Panc1 (cell line): ENCODE data around the gene NCKAP5L. TPM values are rescaled to one million over a fixed set of nuclear protein-coding genes. Genes with fewer than 3 reads are reported as not detected.

Source experiments
- ATAC-seq: fragments of 200-7000 bp; cut with Tn5 transposase; 2 replicates; pipeline ENCODE4 v1.9.1; 2020; ENCODE audit warnings: mild to moderate bottlenecking, moderate library complexity
- BruUV-seq: library from RNA; stranded (reverse); fragments of 400-500 nt; replicated peaks from 2 replicates; lab custom pipeline; 2021; lab: Mats Ljungman, UMichigan
- CTCF ChIA-PET: fragments of 300-600 bp; sonication (Branson Sonifier 250); formaldehyde crosslinking; loops from one replicate; lab custom pipeline; 2022; ENCODE audit warnings: antibody characterized with exemption; lab: Charles Lee
- POLR2A ChIA-PET: fragments of 300-600 bp; sonication (Branson Sonifier 250); formaldehyde crosslinking; loops from one replicate; lab custom pipeline; 2022; ENCODE audit warnings: antibody characterized with exemption; lab: Charles Lee
- DNase-seq: peaks from one replicate; pipeline ENCODE4 v3.0.0-alpha.2; 2010; ENCODE audit warnings: low read depth, low spot score
- H3K27ac ChIP-seq: 2 replicates; pipeline ENCODE4 v1.5.1; 2011; ENCODE audit warnings: mild to moderate bottlenecking, low read length, inconsistent platforms
- H3K27me3 ChIP-seq: fragments of 200-500 bp; sonication (Bioruptor generic); 2 replicates; pipeline ENCODE4 v1.6.0; 2014; ENCODE audit warnings: low read length, inconsistent platforms; ENCODE audit not compliant: control insufficient read depth, insufficient read depth
- H3K36me3 ChIP-seq: fragments of 200-500 bp; sonication (Bioruptor generic); 2 replicates; pipeline ENCODE4 v1.5.1; 2014; ENCODE audit warnings: inconsistent platforms, mild to moderate bottlenecking, low read length, moderate library complexity; ENCODE audit not compliant: control insufficient read depth, insufficient read depth
- H3K4me1 ChIP-seq: 2 replicates; pipeline ENCODE4 v1.5.1; 2011; ENCODE audit warnings: inconsistent platforms, mild to moderate bottlenecking, low read length, moderate library complexity; ENCODE audit not compliant: control insufficient read depth, insufficient read depth
- H3K4me3 ChIP-seq, 2 experiments: 2 replicates each; pipeline ENCODE4 v1.5.1; 2011 to 2012; ENCODE audit warnings: low read depth in 2 of 2, low read length in 2 of 2, mild to moderate bottlenecking in 2 of 2, inconsistent platforms in 1 of 2, moderate library complexity in 1 of 2
- H3K9me3 ChIP-seq: fragments of 200-500 bp; sonication (Bioruptor generic); 2 replicates; pipeline ENCODE4 v1.5.1; 2014; ENCODE audit warnings: low read depth, mild to moderate bottlenecking, inconsistent platforms, low read length, moderate library complexity; ENCODE audit not compliant: control insufficient read depth, insufficient read depth
- POLR2AphosphoS5 ChIP-seq: IDR thresholded peaks from 2 replicates; pipeline ENCODE4 v1.6.1; 2012; ENCODE audit warnings: mild to moderate bottlenecking, low read depth, low read length, moderate library complexity
- REST ChIP-seq, 2 experiments: IDR thresholded peaks; 2 replicates each; pipeline ENCODE4 v1.6.1; 2011 to 2012; ENCODE audit warnings: low read depth in 2 of 2, control low read depth in 1 of 2, low read length in 1 of 2, mild to moderate bottlenecking in 1 of 2, moderate library complexity in 1 of 2; ENCODE audit not compliant: insufficient read depth in 1 of 2
- SIN3A ChIP-seq: IDR thresholded peaks from 2 replicates; pipeline ENCODE4 v1.6.1; 2012; ENCODE audit warnings: low read depth, mild to moderate bottlenecking, low read length, moderate library complexity, borderline replicate concordance; ENCODE audit not compliant: insufficient read depth
- TCF7L2 ChIP-seq: IDR thresholded peaks from 2 replicates; pipeline ENCODE4 v1.6.1; 2011; ENCODE audit warnings: mild to moderate bottlenecking, low read depth, low read length, inconsistent platforms
- in situ Hi-C: cut with HindIII; loops from 2 replicates; pipeline ENCODE4 v1.10.0; 2016; ENCODE audit warnings: low sequenced_read_pairs, low pct_unique_long_range_greater_than_20kb
- intact Hi-C: fragments of 100-400 bp; cut with micrococcal nuclease; formaldehyde crosslinking; loops from one replicate; pipeline ENCODE4 v1.10.0; 2022; ENCODE audit not compliant: unreplicated experiment
- total RNA-seq: library from RNA; stranded (reverse); gene quantifications from one replicate; pipeline ENCODE4 v1.2.1, GENCODE V29; 2021; ENCODE audit not compliant: unreplicated experiment
- TF ChIP-seq, protein P1 (sequence below): fragments of 450-650 bp; IDR thresholded peaks from 2 replicates; pipeline ENCODE4 v1.5.1; 2017; ENCODE audit warnings: mild to moderate bottlenecking

Gene NCKAP5L
- total RNA-seq, 1 experiment from 2014 or later: 17.3 TPM

- no peak for TF ChIP-seq TCF7L2
Observed at GRCh38 chr12:49874142-49874897, 46.1 kb upstream of the NCKAP5L start (continued).

GRCh38 chr12:49873361-49873934 is 45.2 kb upstream of the NCKAP5L start:
- no TSS peak for BruUV-seq
- in situ Hi-C loops: no loop called here
- POLR2A ChIA-PET: interaction anchor here (0.5 kb wide), 1 partner anchor 9 kb away, joined by 5 read pairs; no protein-coding TSS in a partner anchor
- no peak for TF ChIP-seq SIN3A
- no peak for TF ChIP-seq TCF7L2
- no peak for TF ChIP-seq POLR2AphosphoS5
- TF ChIP-seq REST (IDR thresholded peaks at IDR 0.05; ENCODE audit: insufficient read depth in 1 of 2, low read depth in 2 of 2, low read length in 1 of 2): no peak
- TF ChIP-seq, protein P1, sequence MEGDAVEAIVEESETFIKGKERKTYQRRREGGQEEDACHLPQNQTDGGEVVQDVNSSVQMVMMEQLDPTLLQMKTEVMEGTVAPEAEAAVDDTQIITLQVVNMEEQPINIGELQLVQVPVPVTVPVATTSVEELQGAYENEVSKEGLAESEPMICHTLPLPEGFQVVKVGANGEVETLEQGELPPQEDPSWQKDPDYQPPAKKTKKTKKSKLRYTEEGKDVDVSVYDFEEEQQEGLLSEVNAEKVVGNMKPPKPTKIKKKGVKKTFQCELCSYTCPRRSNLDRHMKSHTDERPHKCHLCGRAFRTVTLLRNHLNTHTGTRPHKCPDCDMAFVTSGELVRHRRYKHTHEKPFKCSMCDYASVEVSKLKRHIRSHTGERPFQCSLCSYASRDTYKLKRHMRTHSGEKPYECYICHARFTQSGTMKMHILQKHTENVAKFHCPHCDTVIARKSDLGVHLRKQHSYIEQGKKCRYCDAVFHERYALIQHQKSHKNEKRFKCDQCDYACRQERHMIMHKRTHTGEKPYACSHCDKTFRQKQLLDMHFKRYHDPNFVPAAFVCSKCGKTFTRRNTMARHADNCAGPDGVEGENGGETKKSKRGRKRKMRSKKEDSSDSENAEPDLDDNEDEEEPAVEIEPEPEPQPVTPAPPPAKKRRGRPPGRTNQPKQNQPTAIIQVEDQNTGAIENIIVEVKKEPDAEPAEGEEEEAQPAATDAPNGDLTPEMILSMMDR: no peak
- Histone ChIP-seq H3K4me1 (peaks cover 31% of the 10 kb centered on the region), H3K27me3 (no peaks in the 10 kb centered on the region), H3K9me3 (no peaks in the 10 kb centered on the region), H3K4me3 (no peak overlapping the region), H3K27ac (peak overlapping the region; percentile 68; the same call in 1 of the 2 replicates), H3K36me3 (no peaks in the 10 kb centered on the region)
- DNase-seq (no peak), ATAC-seq (no peak)
- CTCF ChIA-PET: no interaction called here
- intact Hi-C loops: no loop called here

DNA sequence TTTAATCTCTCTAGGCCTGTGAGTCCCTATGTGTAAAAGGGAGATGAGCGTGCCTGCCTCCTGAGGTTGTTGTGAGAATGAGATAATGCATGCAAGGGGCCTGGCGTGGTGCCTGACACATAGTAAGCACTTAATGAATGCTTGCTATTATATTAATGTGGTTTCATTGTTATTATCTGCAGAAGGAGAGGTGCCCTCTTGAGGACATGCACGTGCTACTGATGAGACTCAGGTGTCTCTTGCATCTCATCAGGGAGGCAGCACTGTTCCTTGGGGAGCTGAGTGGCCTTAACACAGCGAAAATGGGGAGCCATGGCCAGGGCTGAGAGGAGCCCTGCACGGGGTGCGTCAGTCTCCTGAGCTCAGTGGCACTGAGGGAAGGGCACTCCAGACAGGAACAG is 44.6 kb upstream of the NCKAP5L start:
- Histone ChIP-seq H3K4me3 (no peak overlapping the region), H3K4me1 (peaks cover 38% of the 10 kb centered on the region), H3K36me3 (no peaks in the 10 kb centered on the region), H3K27me3 (no peaks in the 10 kb centered on the region), H3K27ac (peak overlapping the region; percentile 68; the same call in 1 of the 2 replicates), H3K9me3 (no peaks in the 10 kb centered on the region)
- intact Hi-C loops (no loop called here), in situ Hi-C loops (no loop called here)
- BruUV-seq: no TSS peak
- ChIA-PET POLR2A (interaction anchor here (0.5 kb wide), 1 partner anchor 10 kb away, joined by 5 read pairs; no protein-coding TSS in a partner anchor), CTCF (no interaction called here)
- TF ChIP-seq, protein P1: no peak
- TF ChIP-seq SIN3A (no peak), REST (IDR thresholded peaks at IDR 0.05; ENCODE audit: insufficient read depth in 1 of 2, low read depth in 2 of 2, low read length in 1 of 2) (no peak), TCF7L2 (no peak), POLR2AphosphoS5 (no peak)
- DNase-seq (no peak), ATAC-seq (no peak)
